Endothelial cell of umbilical vein (primary cell): Measurements from ENCODE around the gene CARMIL1. TPM values are rescaled to one million over a fixed set of nuclear protein-coding genes. Genes with fewer than 3 reads are reported as not detected.

ENCODE experiments used
- BruUV-seq: library from RNA; stranded (reverse); fragments of 400-500 nt; replicated peaks from 2 replicates; lab custom pipeline; 2021; lab: Mats Ljungman, UMichigan
- CTCF ChIA-PET: fragments of 300-600, 350-600 bp; sonication (Branson Sonifier 250); formaldehyde crosslinking; loops from one replicate; lab custom pipeline; 2021; ENCODE audit warnings: antibody characterized with exemption, inconsistent platforms; lab: Charles Lee
- POLR2A ChIA-PET: fragments of 300-600, 350-600 bp; sonication (Branson Sonifier 250); formaldehyde crosslinking; loops from one replicate; lab custom pipeline; 2021; ENCODE audit warnings: antibody characterized with exemption, inconsistent platforms; lab: Charles Lee
- DNase-seq: peaks from one replicate; pipeline ENCODE4 v3.0.0-alpha.2; 2011; ENCODE audit warnings: low read depth, low spot score
- FAIRE-seq: peaks from 2 replicates; lab custom pipeline; 2011; peaks lifted over from hg19 to GRCh38; lab: Jason Lieb, UNC
- H2AFZ ChIP-seq: 2 replicates; pipeline ENCODE4 v1.6.0; 2012; ENCODE audit warnings: low read depth, low read length, control low read depth, inconsistent platforms
- H3K27ac ChIP-seq: 2 replicates; pipeline ENCODE4 v1.5.1; 2011; ENCODE audit warnings: low read depth, mild to moderate bottlenecking, control low read depth, low read length, moderate library complexity; ENCODE audit not compliant: insufficient read depth
- H3K27me3 ChIP-seq, 2 experiments: 2 replicates each; pipeline versions ENCODE4 v1.6.0 to v1.6.1; 2011; ENCODE audit warnings: low read length in 2 of 2, mixed read lengths in 1 of 2; ENCODE audit not compliant: control insufficient read depth in 2 of 2, insufficient read depth in 2 of 2
- H3K36me3 ChIP-seq, 2 experiments: 2 replicates in 1 of 2; 3 replicates in 1 of 2; pipeline ENCODE4 v1.5.1; 2011; ENCODE audit warnings: low read length in 2 of 2, mild to moderate bottlenecking in 1 of 2, moderate library complexity in 1 of 2; ENCODE audit not compliant: control insufficient read depth in 2 of 2, insufficient read depth in 2 of 2; ENCODE audit errors: extremely low read depth in 1 of 2
- H3K4me1 ChIP-seq: 3 replicates; pipeline ENCODE4 v1.5.1; 2011; ENCODE audit warnings: mild to moderate bottlenecking, low read length; ENCODE audit not compliant: control insufficient read depth, insufficient read depth; ENCODE audit errors: extremely low read depth
- H3K4me2 ChIP-seq: 2 replicates; pipeline ENCODE4 v1.6.1; 2011; ENCODE audit warnings: low read length, control low read depth, mixed read lengths; ENCODE audit not compliant: insufficient read depth
- H3K4me3 ChIP-seq, 3 experiments: fragments of 200-600 bp in 1 of 3; sonication (generic), shearing (Covaris generic) in 1 of 3; replicated peaks in 1 of 3; 2 replicates each; pipeline ENCODE4 v1.5.1; 2011 to 2016; ENCODE audit warnings: control low read depth in 3 of 3, low read length in 3 of 3, mild to moderate bottlenecking in 2 of 3, inconsistent platforms in 1 of 3, low read depth in 1 of 3, moderate library complexity in 1 of 3; ENCODE audit not compliant: insufficient read depth in 1 of 3
- H3K79me2 ChIP-seq: 2 replicates; pipeline ENCODE4 v1.6.0; 2012; ENCODE audit warnings: low read length, inconsistent platforms; ENCODE audit not compliant: control insufficient read depth, insufficient read depth
- H3K9ac ChIP-seq: replicated peaks from 2 replicates; pipeline ENCODE3; 2011; ENCODE audit warnings: low read length, control low read depth; ENCODE audit not compliant: insufficient read depth; ENCODE audit errors: extremely low read depth
- H3K9me1 ChIP-seq: replicated peaks from 3 replicates; pipeline ENCODE4 v1.6.0; 2011; ENCODE audit warnings: mild to moderate bottlenecking, low read length; ENCODE audit not compliant: control insufficient read depth, insufficient read depth; ENCODE audit errors: extremely low read depth
- H3K9me3 ChIP-seq: replicated peaks from 2 replicates; pipeline ENCODE4 v1.5.1; 2012; ENCODE audit warnings: low read length, inconsistent platforms; ENCODE audit not compliant: control insufficient read depth, insufficient read depth
- H4K20me1 ChIP-seq: replicated peaks from 2 replicates; pipeline ENCODE3; 2011; ENCODE audit warnings: mild to moderate bottlenecking, low read length; ENCODE audit not compliant: control insufficient read depth, insufficient read depth; ENCODE audit errors: extremely low read depth
- EZH2 ChIP-seq: IDR thresholded peaks from 2 replicates; pipeline ENCODE4 v1.6.1; 2012; ENCODE audit warnings: borderline replicate concordance, low read depth, mild to moderate bottlenecking, moderate library complexity, low read length, inconsistent platforms; ENCODE audit not compliant: severe bottlenecking
- JUN ChIP-seq: IDR thresholded peaks from 2 replicates; pipeline ENCODE4 v1.6.1; 2011; ENCODE audit warnings: borderline replicate concordance, low read depth; ENCODE audit not compliant: insufficient read length, insufficient read depth
- MYC ChIP-seq: IDR thresholded peaks from one replicate; pipeline ENCODE4 v1.6.1; 2011; ENCODE audit warnings: mild to moderate bottlenecking, low read depth, low read length
- POLR2A ChIP-seq: IDR thresholded peaks from 2 replicates; pipeline ENCODE4 v1.6.1; 2012; ENCODE audit warnings: low read depth, mild to moderate bottlenecking, control low read depth, low read length
- POLR2AphosphoS5 ChIP-seq: IDR thresholded peaks from 2 replicates; pipeline ENCODE4 v1.6.1; 2012; ENCODE audit warnings: low read depth, mild to moderate bottlenecking, control low read depth, low read length, moderate library complexity; ENCODE audit not compliant: insufficient read depth
- dilution Hi-C: fragments of 300-500 bp; cut with MboI; formaldehyde crosslinking; loops from one replicate; pipeline ENCODE4 v1.15.0; 2019; ENCODE audit warnings: low sequenced_read_pairs; ENCODE audit not compliant: extremely low pct_ligation_motif_present
- intact Hi-C: fragments of 100-400 bp; cut with micrococcal nuclease; formaldehyde crosslinking; loops from one replicate; pipeline ENCODE4 v1.10.0; 2022
- polyA plus RNA-seq, 4 experiments: library from polyadenylated mRNA; depleted of rRNA in 3 of 4; stranded (reverse) in 3 of 4; unstranded in 1 of 4; fragments of >200 nt; gene quantifications; 2 replicates each; pipeline versions ENCODE4 v1.2.1 to v1.2.3, GENCODE V29; 2011 to 2012; ENCODE audit warnings: missing spikeins in 1 of 4
- total RNA-seq: library from RNA; stranded (reverse); gene quantifications from 2 replicates; pipeline ENCODE4 v1.2.3, GENCODE V29; 2021
- TF ChIP-seq, protein P1 (sequence below), 2 donors: IDR thresholded peaks; 1 replicate in 1 of 2; 2 replicates in 1 of 2; pipeline ENCODE4 v1.5.1; 2011; ENCODE audit warnings: low read length in 2 of 2, mild to moderate bottlenecking in 2 of 2, moderate library complexity in 2 of 2, control low read depth in 1 of 2, inconsistent platforms in 1 of 2, low read depth in 1 of 2; ENCODE audit not compliant: insufficient read depth in 1 of 2; ENCODE audit errors: extremely low read depth in 1 of 2
- TF ChIP-seq, protein P2 (sequence below): IDR thresholded peaks from 2 replicates; pipeline ENCODE4 v1.6.1; 2011; ENCODE audit not compliant: insufficient read depth, insufficient read length

The CARMIL1 gene
- total and polyA plus RNA-seq, 2 donors (not counting 3 experiments of a cell fraction or from before 2014, with no cell fraction given), result 1.3 to 8.7 TPM

DNA sequence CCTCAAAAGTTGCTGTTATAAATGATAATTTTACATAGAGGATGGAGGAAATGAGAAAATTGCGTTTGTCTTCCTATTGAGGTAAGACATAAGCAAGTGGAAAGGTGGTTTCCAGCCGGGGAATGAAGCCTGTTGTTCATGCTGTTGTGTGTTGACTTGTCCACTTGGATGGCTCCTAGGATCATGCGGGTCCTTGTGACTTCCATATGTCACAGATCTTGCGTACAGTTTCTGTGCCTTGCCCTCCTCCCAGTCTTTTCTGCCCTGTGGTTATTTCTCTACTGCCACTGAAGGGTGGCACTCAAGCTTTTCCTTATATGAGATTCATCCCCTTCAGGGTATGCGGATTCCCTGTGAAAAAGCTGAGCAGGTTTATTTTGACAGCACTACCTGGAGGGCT is 116.6 kb downstream of the CARMIL1 start:
- POLR2A ChIA-PET, result no interaction called here
- no peaks in the 10 kb centered on the region for H3K27me3 ChIP-seq
- no peak overlapping the region for H3K27ac ChIP-seq
- dilution Hi-C loops (no loop called here), intact Hi-C loops (no loop called here)
- no peak overlapping the region for H2AFZ ChIP-seq
- no peaks in the 10 kb centered on the region for H3K4me1 ChIP-seq
- no peaks in the 10 kb centered on the region for H3K9me3 ChIP-seq
- TF ChIP-seq JUN (no peak), POLR2AphosphoS5 (no peak), EZH2 (no peak), MYC (no peak), POLR2A (no peak)
- TF ChIP-seq, protein P1, sequence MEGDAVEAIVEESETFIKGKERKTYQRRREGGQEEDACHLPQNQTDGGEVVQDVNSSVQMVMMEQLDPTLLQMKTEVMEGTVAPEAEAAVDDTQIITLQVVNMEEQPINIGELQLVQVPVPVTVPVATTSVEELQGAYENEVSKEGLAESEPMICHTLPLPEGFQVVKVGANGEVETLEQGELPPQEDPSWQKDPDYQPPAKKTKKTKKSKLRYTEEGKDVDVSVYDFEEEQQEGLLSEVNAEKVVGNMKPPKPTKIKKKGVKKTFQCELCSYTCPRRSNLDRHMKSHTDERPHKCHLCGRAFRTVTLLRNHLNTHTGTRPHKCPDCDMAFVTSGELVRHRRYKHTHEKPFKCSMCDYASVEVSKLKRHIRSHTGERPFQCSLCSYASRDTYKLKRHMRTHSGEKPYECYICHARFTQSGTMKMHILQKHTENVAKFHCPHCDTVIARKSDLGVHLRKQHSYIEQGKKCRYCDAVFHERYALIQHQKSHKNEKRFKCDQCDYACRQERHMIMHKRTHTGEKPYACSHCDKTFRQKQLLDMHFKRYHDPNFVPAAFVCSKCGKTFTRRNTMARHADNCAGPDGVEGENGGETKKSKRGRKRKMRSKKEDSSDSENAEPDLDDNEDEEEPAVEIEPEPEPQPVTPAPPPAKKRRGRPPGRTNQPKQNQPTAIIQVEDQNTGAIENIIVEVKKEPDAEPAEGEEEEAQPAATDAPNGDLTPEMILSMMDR (IDR thresholded peaks at IDR 0.05; ENCODE audit: extremely low read depth in 1 of 2, insufficient read depth in 1 of 2, low read depth in 1 of 2, low read length in 2 of 2), result no peak
- TF ChIP-seq, protein P2, sequence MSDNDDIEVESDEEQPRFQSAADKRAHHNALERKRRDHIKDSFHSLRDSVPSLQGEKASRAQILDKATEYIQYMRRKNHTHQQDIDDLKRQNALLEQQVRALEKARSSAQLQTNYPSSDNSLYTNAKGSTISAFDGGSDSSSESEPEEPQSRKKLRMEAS, result no peak
- no peak overlapping the region for H3K4me2 ChIP-seq
- DNase-seq (no peak), FAIRE-seq (no peak)
- H3K36me3 ChIP-seq, result no peaks in the 10 kb centered on the region
- CTCF ChIA-PET, result interaction anchor here (1.5 kb wide), 1 partner anchor 130 kb away, joined by 3 read pairs; no protein-coding TSS in a partner anchor
- no peaks in the 10 kb centered on the region for H3K79me2 ChIP-seq
- H3K9me1 ChIP-seq, result no peaks in the 10 kb centered on the region
- H3K4me3 ChIP-seq, result no peak overlapping the region
- no peaks in the 10 kb centered on the region for H4K20me1 ChIP-seq
- H3K9ac ChIP-seq, result no peak overlapping the region
- no TSS peak for BruUV-seq
